GM19438 (cell line): ENCODE results near the gene SARDH.

Experiments
- ATAC-seq: cut with Tn5 transposase; IDR thresholded peaks from one replicate; pipeline ENCODE4 v1.9.1; 2021; ENCODE audit warnings: low read depth; ENCODE audit not compliant: unreplicated experiment

SARDH gene

DNA sequence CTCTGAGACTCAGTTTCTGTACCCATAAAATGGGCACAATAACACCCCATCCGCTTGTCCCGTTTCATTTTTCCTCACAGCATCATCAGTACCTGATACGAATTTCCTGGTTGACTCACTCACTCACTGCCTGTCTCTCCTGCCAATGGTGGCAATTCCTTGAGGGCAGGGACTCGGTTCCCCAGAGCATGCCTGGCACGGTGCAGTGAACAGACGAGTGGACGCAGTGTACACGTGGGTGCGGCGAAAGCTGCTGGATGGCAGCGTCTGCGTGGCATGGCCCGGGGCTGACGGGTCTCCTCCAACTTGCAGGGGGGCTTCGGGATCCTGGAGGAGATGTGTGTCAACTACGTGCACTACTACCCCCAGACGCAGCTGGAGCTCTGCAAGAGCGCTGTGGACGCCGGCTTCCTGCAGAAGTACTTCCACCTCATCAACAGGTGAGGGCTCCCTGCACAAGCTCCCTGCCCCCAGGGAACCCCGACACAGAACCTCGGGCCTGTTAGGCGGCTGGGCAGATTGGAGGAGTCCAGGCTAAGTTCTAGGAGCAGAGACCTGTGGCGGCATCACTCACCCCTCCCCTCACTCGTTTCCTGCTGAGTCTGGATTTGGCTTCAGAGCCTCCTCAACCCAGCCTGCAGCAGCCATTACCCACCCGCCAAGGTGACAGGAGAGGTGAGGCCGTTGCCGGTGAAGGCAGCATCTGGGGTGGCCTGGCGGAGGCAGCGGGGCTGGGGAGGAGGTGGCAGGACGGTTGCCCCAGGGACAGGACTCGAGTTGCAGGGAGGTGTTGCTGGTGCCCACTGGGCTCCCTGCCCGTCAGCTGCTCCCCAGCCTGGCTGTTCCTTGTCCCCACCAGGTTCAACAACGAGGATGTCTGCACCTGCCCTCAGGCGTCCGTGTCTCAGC is 81.7 kb downstream of the SARDH start:
- no peak for ATAC-seq

GRCh38 chr9:133655701-133656100 is 82.5 kb downstream of the SARDH start:
- ATAC-seq = no peak

GRCh38 chr9:133654736-133655657 is 83.2 kb downstream of the SARDH start:
- ATAC-seq = no peak

- no peak for ATAC-seq
These were observed 84.5 kb downstream of the SARDH start for GRCh38 chr9:133653638-133654037.

DNA sequence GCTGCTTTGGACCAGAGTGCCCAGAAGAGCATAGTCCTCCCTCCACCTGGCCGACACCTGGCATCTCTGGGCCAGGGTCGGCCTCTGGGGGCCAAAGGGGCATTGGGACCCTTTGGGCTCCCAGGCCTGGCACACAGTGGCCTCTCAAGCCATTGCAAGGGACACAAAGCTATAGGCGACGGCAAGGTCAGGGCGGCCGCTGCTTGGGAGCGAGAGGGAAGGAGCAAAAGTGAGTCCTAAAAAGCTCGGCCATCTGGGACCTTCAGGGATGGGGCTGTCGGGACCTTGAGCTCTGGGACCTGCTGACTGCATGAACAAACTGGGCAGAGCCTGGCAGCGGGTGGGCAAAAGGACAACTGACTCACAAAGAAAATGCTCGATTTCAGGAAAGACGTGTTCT is 88.1 kb downstream of the SARDH start:
- ATAC-seq = no peak

DNA sequence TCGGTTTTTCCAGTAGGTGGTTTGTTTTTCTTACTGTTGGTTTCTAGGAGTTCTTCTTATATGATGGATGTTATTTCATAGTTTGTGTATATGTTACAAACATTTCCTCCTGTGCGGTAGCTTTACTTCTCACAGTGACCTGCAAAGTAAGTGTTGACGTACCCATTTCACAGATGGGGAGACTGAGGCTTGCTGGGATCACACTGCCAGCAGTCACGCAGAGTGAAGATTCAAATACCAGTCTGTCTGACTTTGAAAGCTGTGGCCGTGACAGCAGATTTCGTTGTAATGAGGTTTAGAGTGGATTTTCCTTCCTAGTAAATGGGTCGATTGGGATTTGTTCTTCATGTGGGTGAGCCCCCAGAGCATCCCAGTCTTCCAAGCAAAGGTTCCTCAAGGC is 89.0 kb downstream of the SARDH start:
- no peak for ATAC-seq

- ATAC-seq = no peak
These were observed 90.2 kb downstream of the SARDH start for GRCh38 chr9:133647765-133648469.

GRCh38 chr9:133647148-133647547 is 91.0 kb downstream of the SARDH start:
- no peak for ATAC-seq

DNA sequence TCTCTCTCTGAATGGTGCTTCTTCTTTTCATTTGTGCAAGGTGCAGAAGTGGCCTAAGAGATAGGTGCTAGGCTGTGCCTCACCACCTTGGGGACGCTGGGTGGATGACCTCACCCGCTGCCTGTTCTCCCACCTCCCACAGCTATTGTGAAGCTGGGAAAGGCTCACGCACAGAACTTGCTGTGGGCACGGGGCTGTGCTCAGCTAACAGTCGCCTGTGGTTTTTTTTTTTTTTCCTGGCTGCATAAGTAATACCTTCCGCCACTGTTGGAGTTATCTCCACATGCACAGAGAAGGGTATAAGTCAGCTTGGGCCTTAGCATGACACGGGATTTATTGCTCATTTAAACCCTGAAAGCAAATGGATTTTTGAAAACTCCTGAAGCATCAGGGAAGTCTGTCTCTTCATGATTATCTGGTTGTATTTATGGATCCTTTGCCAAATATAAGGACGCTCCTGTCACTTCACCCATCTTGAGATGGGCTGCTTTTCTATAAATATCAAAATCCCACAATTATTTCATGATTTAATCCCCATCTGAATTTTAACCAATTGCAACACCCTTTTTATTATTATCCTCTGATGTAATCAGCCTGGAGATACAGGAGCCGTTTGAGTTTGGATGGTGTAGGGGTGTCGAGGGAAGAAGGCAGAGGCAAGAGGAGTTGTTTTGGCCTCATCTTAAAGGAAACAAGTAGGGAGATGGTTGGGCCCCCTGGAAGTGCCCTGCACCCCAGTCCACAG is 93.0 kb downstream of the SARDH start:
- no peak for ATAC-seq

DNA sequence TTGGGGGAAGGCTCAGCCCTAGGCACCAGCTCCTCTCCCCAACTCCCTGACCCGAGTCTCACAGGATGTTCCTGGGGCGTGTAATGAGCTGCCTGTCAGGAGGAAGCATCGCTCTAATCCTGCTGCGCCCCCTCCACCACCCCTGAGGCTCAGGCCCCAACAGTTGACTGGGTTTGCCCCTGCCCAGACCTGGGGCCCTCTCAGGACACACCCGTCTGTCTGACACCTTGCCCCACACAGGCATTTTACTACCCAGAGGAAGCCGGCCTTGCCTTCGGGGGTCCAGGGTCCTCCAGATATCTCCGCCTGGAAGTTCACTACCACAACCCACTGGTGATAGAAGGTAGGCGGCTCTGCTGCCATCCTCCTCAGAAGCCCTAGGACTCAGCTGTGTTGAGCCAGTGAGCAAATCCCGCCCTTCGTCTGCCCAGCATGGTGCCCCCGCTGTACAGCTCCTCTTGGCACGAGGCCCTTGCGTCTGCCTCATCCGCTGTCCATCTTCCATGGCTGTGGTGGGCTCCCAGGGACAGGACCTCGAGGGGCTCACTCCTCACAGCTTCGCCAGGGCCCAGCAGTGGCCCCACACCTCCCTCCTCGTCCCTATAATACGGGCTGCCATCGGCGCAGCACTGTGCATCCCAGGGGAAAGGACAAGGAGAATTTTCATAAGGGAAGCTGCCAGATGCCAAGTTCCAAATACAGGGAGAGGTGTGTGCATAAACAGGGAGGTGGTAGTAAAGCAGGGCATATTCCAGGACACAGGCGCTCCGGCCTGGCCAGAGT is 94.0 kb downstream of the SARDH start:
- ATAC-seq = no peak

DNA sequence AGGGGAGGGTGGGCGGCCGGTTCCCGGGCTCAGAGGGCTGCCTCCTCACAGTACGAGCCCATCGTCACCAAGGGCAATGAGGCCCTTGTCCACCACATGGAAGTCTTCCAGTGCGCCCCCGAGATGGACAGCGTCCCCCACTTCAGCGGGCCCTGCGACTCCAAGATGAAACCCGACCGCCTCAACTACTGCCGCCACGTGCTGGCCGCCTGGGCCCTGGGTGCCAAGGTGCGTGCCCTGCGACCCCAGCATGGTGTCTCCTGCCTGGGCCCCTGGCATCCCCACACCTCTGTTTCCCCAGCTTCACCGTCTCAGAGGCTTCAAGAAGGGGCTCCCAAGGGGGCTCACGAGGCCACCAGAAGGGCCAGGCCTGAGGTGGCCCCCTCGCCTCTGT is 94.8 kb downstream of the SARDH start:
- ATAC-seq = no peak

GRCh38 chr9:133642708-133643361 is 95.3 kb downstream of the SARDH start:
- ATAC-seq = no peak

GRCh38 chr9:133641861-133642595 is 96.1 kb downstream of the SARDH start:
- no peak for ATAC-seq

DNA sequence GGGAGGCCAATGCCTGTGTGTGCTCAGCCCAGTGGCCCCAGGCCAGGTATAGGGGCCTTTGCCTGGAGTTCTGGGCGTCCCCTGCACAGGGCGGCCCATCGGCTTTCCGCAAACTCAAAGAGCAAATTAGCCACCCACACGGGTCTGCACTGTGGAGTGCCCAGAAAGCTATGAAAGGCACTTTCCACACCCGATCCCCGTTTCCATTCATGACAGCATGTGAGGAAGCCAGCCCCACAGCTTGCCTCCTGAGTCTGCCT is 96.8 kb downstream of the SARDH start:
- ATAC-seq = no peak

GRCh38 chr9:133640580-133641395 is 97.4 kb downstream of the SARDH start:
- ATAC-seq = no peak

- no peak for ATAC-seq
These were observed 98.0 kb downstream of the SARDH start for GRCh38 chr9:133640160-133640559.

DNA sequence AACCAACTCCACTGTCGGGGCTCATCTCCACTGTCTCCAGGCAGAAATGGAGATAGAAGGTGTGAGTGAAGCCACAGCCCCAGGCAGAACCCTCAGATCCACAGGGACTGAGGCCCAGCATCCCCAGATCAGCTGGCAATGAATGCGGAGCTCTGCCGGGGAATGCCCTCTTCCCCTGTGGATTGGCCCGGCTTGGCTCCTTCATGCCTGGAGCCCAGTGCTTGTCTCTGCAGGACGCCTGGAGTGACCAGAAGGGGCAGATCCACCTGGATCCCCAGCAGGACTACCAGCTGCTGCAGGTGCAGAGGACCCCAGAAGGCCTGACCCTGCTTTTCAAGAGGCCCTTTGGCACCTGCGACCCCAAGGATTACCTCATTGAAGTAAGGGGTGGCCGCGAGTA is 98.5 kb downstream of the SARDH start:
- no peak for ATAC-seq

- no peak for ATAC-seq
These were observed 99.4 kb downstream of the SARDH start for GRCh38 chr9:133638711-133639110.
